GM10266 (cell line): ENCODE data around the gene NBPF14.
A peak's percentile ranks its signal among the peaks of the same experiment; 100 is the strongest.
"Not testable (repeated sequence)": the region's sequence is repeated elsewhere in the genome, so short reads cannot be mapped to it uniquely, and the experiment has no call there.

Experiments
- DNase-seq: peaks from one replicate; pipeline ENCODE4 v3.0.0; 2012; ENCODE audit errors: extremely low spot score

NBPF14 gene

GRCh38 chr1:148595911-148596310, at the start of gene NBPF14:
Gene NBPF14 (minus strand): TSS chr1:148596011. CDS start chr1:148595717, 294 bp downstream.
- DNase-seq = not testable (repeated sequence)

GRCh38 chr1:148625451-148625850, 29.6 kb upstream of the NBPF14 start:
- DNase-seq = not testable (repeated sequence)

- DNase-seq = not testable (repeated sequence)
Observed at GRCh38 chr1:148618216-148618615, 22.4 kb upstream of the NBPF14 start.

- not testable (repeated sequence) for DNase-seq
Observed at GRCh38 chr1:148605266-148605665, 9.5 kb upstream of the NBPF14 start.

- DNase-seq = not testable (repeated sequence)
Observed at GRCh38 chr1:148595360-148595759, 451 bp downstream of the NBPF14 start.

GRCh38 chr1:148591098-148591497, 4.7 kb downstream of the NBPF14 start:
- DNase-seq = not testable (repeated sequence)

GRCh38 chr1:148532158-148532557, 63.7 kb downstream of the NBPF14 start:
- not testable (repeated sequence) for DNase-seq

GRCh38 chr1:148529101-148529567, 66.7 kb downstream of the NBPF14 start:
- DNase-seq = not testable (repeated sequence)

GRCh38 chr1:148528591-148528990, 67.2 kb downstream of the NBPF14 start:
- not testable (repeated sequence) for DNase-seq

- DNase-seq = not testable (repeated sequence)
Observed at GRCh38 chr1:148526587-148526986, 69.2 kb downstream of the NBPF14 start.

- not testable (repeated sequence) for DNase-seq
Observed at GRCh38 chr1:148523205-148524144, 72.3 kb downstream of the NBPF14 start.

- DNase-seq = peak; percentile 75
Observed at GRCh38 chr1:148522561-148523204, 73.1 kb downstream of the NBPF14 start.

- not testable (repeated sequence) for DNase-seq
Observed at GRCh38 chr1:148522072-148522471, 73.7 kb downstream of the NBPF14 start.

- DNase-seq = not testable (repeated sequence)
Observed at GRCh38 chr1:148514310-148514709, 81.5 kb downstream of the NBPF14 start.

- not testable (repeated sequence) for DNase-seq
Observed at GRCh38 chr1:148512571-148513184, 83.1 kb downstream of the NBPF14 start.

- DNase-seq = not testable (repeated sequence)
Observed at GRCh38 chr1:148493933-148494332, 101.9 kb downstream of the NBPF14 start.

GRCh38 chr1:148483029-148483428, 112.8 kb downstream of the NBPF14 start, which contains the start of gene PPIAL4G:
Gene PPIAL4G (minus strand): TSS chr1:148483302. CDS start chr1:148483252, 50 bp downstream.
- not testable (repeated sequence) for DNase-seq
